ENCODE data around the gene COPZ2.
"Not testable (repeated sequence)": the region's sequence is repeated elsewhere in the genome, so short reads cannot be mapped to it uniquely, and the experiment has no call there.

The COPZ2 gene

DNA sequence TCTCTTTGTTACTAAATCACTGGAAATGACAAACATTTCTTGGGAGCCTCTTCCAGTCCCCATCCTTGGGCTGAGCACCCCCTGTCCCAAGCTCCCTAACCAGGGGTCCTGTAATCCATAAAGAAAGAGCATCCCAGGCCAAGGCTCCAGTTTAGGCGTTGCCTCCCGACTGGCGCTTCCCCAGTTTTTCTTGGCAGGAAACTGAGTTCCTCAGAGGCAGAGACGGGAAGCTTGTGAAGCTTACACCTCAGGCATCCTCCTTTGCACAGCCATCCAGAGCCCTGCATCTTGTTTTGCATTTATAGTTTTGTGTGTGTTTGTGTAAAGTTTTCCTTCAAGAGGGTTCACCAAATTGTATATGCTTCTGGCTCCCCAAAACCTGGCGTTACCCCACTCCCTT lies 7.1 kb downstream of the COPZ2 start:
- no peak for DNase-seq (ENCODE audit: low read depth, low spot score)

GRCh38 chr17:48028736-48029135 lies 8.9 kb downstream of the COPZ2 start:
- no peak for DNase-seq (ENCODE audit: low read depth, low spot score)

DNA sequence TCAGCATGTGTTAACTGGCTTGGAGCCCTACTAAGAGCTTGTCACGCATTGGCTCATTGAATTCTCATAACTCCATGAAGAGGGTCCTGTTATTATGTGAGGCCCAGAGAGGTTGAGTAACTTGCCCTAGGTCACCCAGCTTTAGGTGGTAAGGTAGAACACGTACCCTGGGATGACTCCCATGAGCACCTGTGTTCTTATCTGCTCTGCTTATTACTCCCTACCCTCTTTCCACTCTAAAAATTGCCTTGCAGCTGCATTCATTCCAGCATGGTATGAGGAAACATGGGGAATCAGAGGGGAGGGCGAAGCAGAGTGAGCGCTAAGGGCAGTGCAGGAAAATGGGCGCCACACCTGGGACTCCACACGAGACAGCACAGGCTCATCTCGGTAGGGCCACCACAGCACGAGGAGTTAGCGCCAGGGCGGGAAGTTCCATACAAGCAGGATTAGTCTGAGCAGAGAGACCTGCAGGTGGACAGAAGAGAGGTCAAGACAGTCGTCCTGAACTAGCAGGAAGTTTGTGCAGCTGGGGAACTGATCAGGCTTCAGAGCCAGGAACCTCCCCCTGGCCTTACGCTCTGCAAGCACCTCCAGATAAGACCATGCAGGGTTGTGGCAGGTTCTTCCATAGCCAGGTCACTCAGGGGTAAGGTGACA lies 10.1 kb downstream of the COPZ2 start:
- DNase-seq (ENCODE audit: low read depth, low spot score): no peak

- peak; percentile 40 for DNase-seq (ENCODE audit: low read depth, low spot score)
These were observed 10.9 kb downstream of the COPZ2 start for GRCh38 chr17:48026502-48027321.

DNA sequence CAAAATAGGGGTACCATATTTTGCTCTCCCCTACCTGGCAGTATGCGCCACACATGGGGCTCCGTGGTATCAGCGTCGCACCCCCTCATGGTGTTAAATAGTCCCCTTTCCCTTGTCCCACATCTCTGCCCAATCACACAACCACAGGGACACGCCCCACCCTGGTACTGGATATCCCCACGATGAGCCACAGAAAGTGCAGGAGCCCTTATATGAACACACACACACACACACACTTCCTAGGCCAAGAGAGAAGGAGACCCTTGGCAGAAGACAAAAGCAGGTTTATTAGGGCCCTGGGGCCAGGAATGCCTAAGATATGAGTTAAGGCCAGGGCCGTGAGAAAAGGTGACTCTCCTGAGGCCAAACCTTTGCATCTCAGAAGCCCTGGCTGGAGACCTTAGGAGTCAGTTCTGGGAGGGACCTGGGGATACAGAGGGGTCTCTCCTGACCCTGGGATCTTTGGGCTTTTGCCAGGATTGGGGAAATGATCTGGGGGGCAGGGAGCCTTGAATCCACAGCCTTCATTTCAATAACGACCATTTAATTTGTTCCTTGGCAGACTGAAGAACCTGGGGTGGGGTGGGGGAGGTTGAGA lies 11.6 kb downstream of the COPZ2 start:
- DNase-seq (ENCODE audit: low read depth, low spot score): no peak

- peak; percentile 92 for DNase-seq (ENCODE audit: low read depth, low spot score)
These were observed 12.3 kb downstream of the COPZ2 start for GRCh38 chr17:48025040-48025903.

GRCh38 chr17:48024149-48025039 lies 13.2 kb downstream of the COPZ2 start:
- no peak for DNase-seq (ENCODE audit: low read depth, low spot score)

GRCh38 chr17:48023400-48024148 lies 14.0 kb downstream of the COPZ2 start:
- no peak for DNase-seq (ENCODE audit: low read depth, low spot score)

DNA sequence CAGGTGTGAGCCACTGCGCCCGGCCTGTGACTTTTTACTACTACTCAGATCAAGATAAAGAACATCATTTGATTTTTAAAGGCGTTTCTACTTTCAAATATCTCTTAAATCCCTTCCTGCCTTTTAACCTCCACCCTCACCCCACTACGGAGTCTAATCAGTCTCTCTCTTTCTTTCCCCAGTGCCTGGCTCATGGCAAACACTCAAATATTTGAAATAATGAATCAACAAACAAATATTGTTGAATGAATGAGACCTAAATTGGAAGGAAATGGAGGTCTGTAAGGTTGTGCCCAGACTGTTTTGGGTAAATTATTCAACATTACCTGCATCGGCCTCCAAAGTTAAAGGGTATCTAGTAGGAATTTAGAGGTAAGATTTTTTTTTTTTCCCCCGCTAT lies 14.7 kb downstream of the COPZ2 start:
- no peak for DNase-seq (ENCODE audit: low read depth, low spot score)

DNA sequence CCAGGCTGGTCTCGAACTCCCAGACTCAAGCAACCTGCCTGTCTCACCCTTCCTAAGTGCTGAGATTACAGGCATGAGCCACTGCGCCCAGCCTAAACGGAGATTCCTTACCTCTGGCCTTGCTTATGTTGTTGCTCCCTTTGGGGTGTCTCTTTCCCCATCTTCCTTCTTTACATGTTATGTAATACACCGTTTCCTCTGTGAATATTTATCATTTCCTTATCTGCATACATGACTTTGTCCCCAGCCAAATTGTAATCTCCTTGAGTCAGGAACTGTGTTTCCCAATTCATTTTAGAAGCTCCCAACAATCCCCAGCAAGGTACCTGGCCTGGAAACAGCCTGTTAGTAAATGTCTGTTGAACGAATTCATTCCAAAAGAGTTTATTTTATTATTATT lies 15.7 kb downstream of the COPZ2 start:
- no peak for DNase-seq (ENCODE audit: low read depth, low spot score)

- DNase-seq (ENCODE audit: low read depth, low spot score): not testable (repeated sequence)
These were observed 19.8 kb downstream of the COPZ2 start for GRCh38 chr17:48017817-48018158.

- no peak for DNase-seq (ENCODE audit: low read depth, low spot score)
These were observed 21.5 kb downstream of the COPZ2 start for GRCh38 chr17:48016112-48016511.

DNA sequence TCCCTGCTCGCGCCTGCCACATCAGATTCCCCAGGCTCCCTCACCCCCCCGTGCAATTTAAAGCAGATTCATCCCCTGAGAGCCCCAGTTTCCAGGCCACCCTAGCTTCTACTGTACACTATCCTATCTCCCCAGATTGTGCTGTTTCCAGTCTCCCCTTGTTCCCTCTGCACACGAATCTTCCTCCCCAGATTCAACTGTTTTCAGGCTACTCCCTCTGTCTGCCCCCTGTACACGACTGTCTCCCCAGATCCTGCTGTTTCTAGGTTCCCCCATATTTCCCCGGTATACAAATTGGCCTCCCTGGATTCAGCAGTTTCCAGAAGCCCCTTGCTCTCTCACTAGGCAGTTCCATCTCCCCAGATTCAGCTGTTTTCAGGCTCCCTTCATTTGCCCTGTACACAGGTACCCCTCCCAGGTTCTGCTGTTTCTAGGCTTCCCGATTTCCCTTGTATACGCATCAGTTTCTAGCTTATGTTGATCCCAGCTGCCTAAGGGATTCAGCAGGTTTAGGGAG lies 22.9 kb downstream of the COPZ2 start:
- DNase-seq (ENCODE audit: low read depth, low spot score): no peak

- no peak for DNase-seq (ENCODE audit: low read depth, low spot score)
These were observed 23.6 kb downstream of the COPZ2 start for GRCh38 chr17:48013876-48014594.

GRCh38 chr17:48012654-48013053 lies 24.9 kb downstream of the COPZ2 start:
- DNase-seq (ENCODE audit: low read depth, low spot score): no peak

DNA sequence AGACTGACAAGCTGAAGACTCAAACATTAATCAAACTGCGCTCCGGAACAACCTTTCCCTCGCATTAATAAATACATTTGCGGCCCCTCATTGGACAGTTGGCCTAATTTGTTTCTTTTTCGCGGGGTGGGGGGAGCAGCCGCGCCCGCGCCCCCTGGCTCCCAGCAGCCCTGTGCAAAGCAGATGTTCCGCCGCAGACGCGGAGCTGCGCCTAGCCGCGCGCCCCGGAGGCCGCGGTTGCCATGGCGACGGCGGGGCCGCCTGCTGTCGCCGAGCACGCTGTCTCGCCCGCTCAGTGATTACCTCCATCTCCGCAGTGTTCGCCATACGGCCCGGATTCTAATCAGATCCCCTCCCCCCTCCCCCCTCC lies 25.5 kb downstream of the COPZ2 start:
- peak; percentile 23 for DNase-seq (ENCODE audit: low read depth, low spot score)

- DNase-seq (ENCODE audit: low read depth, low spot score): no peak
These were observed 26.0 kb downstream of the COPZ2 start for GRCh38 chr17:48011405-48012150.

DNA sequence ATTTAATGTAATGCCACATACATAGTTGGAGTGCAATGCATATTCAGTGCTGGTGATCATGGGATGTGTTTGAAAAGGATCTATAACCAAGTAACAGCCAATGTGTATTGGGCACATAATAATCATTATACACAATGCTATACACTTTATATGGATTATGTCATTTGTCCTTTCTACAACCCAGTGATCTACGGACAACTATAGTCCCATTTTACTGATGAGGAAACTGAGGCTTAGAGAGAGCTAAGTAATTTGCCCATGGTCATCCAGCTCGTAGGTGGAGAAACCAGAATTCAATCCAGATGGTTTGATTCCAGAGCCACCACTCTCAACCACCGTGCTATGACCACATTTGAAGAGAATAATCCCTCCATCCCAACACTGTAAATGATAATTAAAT lies 27.4 kb downstream of the COPZ2 start:
- no peak for DNase-seq (ENCODE audit: low read depth, low spot score)
